HG03558 (cell line): ENCODE results near the gene RWDD2A.

Experiments
- ATAC-seq: cut with Tn5 transposase; IDR thresholded peaks from one replicate; pipeline ENCODE4 v1.9.1; 2021; ENCODE audit warnings: moderate number of reproducible peaks; ENCODE audit not compliant: unreplicated experiment; ENCODE audit errors: extremely low read depth

Gene RWDD2A

GRCh38 chr6:83193747-83194566, 800 bp downstream of the RWDD2A start:
- no peak for ATAC-seq

- no peak for ATAC-seq
Measured at GRCh38 chr6:83198486-83199172, 5.5 kb downstream of the RWDD2A start.

- no peak for ATAC-seq
Measured at GRCh38 chr6:83199173-83199862, 6.2 kb downstream of the RWDD2A start.

- no peak for ATAC-seq
Measured at GRCh38 chr6:83199863-83200225, 6.7 kb downstream of the RWDD2A start.

GRCh38 chr6:83202031-83202430, 8.9 kb downstream of the RWDD2A start:
- no peak for ATAC-seq

- ATAC-seq, result peak; percentile 98
Measured at GRCh38 chr6:83215131-83216047, 22.2 kb downstream of the RWDD2A start.

- ATAC-seq, result no peak
Measured at GRCh38 chr6:83216806-83217205, 23.6 kb downstream of the RWDD2A start.

GRCh38 chr6:83218646-83219045, 25.5 kb downstream of the RWDD2A start:
- ATAC-seq, result no peak

- ATAC-seq, result no peak
Measured at GRCh38 chr6:83220121-83220520, 27.0 kb downstream of the RWDD2A start.

GRCh38 chr6:83221276-83221675, 28.1 kb downstream of the RWDD2A start:
- no peak for ATAC-seq

GRCh38 chr6:83221889-83222479, 28.8 kb downstream of the RWDD2A start:
- no peak for ATAC-seq

GRCh38 chr6:83226517-83226916, 33.4 kb downstream of the RWDD2A start:
- ATAC-seq, result no peak

- no peak for ATAC-seq
Measured at GRCh38 chr6:83231146-83231545, 38.0 kb downstream of the RWDD2A start.

GRCh38 chr6:83247471-83247870, 54.3 kb downstream of the RWDD2A start:
- no peak for ATAC-seq
